Chondrocyte (in vitro differentiated cells): ENCODE measurements around the gene RIPPLY3. TPM values are rescaled to one million over a fixed set of nuclear protein-coding genes. Genes with fewer than 3 reads are reported as not detected.
A peak's percentile ranks its signal among the peaks of the same experiment; 100 is the strongest.

ENCODE experiments used
- DNase-seq: peaks from one replicate; pipeline ENCODE4 v3.0.0; 2021; ENCODE audit warnings: mixed read lengths, low spot score
- H3K27ac Mint-ChIP-seq: one replicate; pipeline ENCODE4 v1.8.0; 2021; ENCODE audit warnings: mild to moderate bottlenecking, moderate library complexity, mixed read lengths; ENCODE audit not compliant: unreplicated experiment
- H3K27me3 Mint-ChIP-seq: 2 replicates; pipeline ENCODE4 v1.8.0; 2021; ENCODE audit warnings: low read depth, mixed read lengths
- H3K36me3 Mint-ChIP-seq: 2 replicates; pipeline ENCODE4 v1.8.0; 2021; ENCODE audit warnings: low read depth, mixed read lengths
- H3K4me1 Mint-ChIP-seq: 2 replicates; pipeline ENCODE4 v1.8.0; 2021; ENCODE audit warnings: low read depth, mild to moderate bottlenecking, mixed read lengths
- H3K4me3 Mint-ChIP-seq: one replicate; pipeline ENCODE4 v1.8.0; 2021; ENCODE audit warnings: mild to moderate bottlenecking, moderate library complexity, mixed read lengths; ENCODE audit not compliant: unreplicated experiment
- H3K9me3 Mint-ChIP-seq: 2 replicates; pipeline ENCODE4 v1.8.0; 2021; ENCODE audit warnings: low read depth, mixed read lengths
- total RNA-seq: library from RNA; stranded (reverse); gene quantifications from 3 replicates; pipeline ENCODE4 v1.2.1, GENCODE V29; 2021
- TF ChIP-seq, protein P1 (sequence below): fragments of 200-600 bp; sonication (generic); IDR thresholded peaks from 2 replicates; pipeline ENCODE4 v1.5.0; 2021; ENCODE audit warnings: antibody characterized with exemption, mild to moderate bottlenecking, moderate library complexity

The RIPPLY3 gene
- total RNA-seq, 1 donor from 2014 or later: 0.37 TPM

GRCh38 chr21:37060296-37060695 is 53.8 kb downstream of the RIPPLY3 start:
- Mint-ChIP-seq H3K36me3 (no peaks in the 10 kb centered on the region), H3K9me3 (no peaks in the 10 kb centered on the region), H3K27ac (peak overlapping the region; percentile 94), H3K27me3 (no peaks in the 10 kb centered on the region), H3K4me3 (no peak overlapping the region), H3K4me1 (peaks cover 27% of the 10 kb centered on the region)
- DNase-seq: no peak
- TF ChIP-seq, protein P1, sequence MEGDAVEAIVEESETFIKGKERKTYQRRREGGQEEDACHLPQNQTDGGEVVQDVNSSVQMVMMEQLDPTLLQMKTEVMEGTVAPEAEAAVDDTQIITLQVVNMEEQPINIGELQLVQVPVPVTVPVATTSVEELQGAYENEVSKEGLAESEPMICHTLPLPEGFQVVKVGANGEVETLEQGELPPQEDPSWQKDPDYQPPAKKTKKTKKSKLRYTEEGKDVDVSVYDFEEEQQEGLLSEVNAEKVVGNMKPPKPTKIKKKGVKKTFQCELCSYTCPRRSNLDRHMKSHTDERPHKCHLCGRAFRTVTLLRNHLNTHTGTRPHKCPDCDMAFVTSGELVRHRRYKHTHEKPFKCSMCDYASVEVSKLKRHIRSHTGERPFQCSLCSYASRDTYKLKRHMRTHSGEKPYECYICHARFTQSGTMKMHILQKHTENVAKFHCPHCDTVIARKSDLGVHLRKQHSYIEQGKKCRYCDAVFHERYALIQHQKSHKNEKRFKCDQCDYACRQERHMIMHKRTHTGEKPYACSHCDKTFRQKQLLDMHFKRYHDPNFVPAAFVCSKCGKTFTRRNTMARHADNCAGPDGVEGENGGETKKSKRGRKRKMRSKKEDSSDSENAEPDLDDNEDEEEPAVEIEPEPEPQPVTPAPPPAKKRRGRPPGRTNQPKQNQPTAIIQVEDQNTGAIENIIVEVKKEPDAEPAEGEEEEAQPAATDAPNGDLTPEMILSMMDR: peak; percentile 38

DNA sequence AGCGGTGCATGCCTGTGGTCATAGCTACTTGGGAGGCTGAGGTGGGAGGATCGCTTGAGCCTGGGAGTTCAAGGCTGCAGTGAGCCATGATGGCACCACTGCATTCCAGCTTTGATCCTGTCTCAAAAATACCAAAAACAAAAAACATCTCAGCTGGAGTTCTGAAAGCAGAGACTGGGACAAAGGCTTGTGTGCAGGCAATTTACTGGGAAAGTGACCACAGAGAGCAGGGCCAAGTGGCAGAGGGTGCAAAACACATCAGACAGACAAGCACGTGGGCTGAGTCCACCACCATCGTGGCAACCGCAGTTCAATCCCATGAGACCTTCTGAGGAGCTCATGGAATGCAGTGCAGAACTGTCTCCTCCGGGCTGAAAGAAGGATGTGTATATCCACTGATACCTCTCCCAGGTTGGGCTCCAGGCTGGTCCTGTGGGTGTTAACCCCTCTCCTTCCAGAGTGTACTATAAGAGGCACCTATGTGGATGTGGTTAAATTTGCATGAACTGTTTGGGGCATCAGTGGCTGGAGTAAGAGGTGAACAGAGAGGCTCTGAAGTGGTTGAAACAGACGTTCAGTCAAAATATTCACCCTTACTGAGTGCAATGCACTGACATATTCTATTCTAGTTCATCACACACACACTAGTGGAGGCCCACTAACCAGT is 55.6 kb downstream of the RIPPLY3 start:
- TF ChIP-seq, protein P1: no peak
- H3K27ac Mint-ChIP-seq: peak overlapping the region; percentile 80
- H3K36me3 Mint-ChIP-seq: no peaks in the 10 kb centered on the region
- no peaks in the 10 kb centered on the region for H3K27me3 Mint-ChIP-seq
- DNase-seq: no peak
- H3K9me3 Mint-ChIP-seq: no peaks in the 10 kb centered on the region
- peaks cover 27% of the 10 kb centered on the region for H3K4me1 Mint-ChIP-seq
- H3K4me3 Mint-ChIP-seq: no peak overlapping the region

DNA sequence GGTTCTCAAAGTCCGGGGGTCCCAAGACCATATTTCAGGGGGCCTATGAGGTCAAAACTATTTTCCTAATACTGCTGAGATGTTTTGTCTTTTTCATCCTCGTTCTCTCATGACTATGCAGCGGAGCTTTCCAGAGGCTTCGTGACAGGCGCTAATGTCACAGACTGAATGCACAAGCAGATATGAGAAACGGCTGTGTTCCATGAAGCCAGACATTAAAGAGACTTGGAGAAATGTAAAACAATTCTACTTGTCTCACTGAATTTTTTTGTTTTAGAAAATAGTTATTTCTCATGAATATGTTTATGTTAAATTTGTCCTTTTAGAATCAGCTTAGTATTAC is 56.1 kb downstream of the RIPPLY3 start:
- no peak overlapping the region for H3K4me3 Mint-ChIP-seq
- no peak for DNase-seq
- TF ChIP-seq, protein P1: no peak
- H3K36me3 Mint-ChIP-seq: no peaks in the 10 kb centered on the region
- no peak overlapping the region for H3K27ac Mint-ChIP-seq
- no peaks in the 10 kb centered on the region for H3K9me3 Mint-ChIP-seq
- H3K4me1 Mint-ChIP-seq: peaks cover 27% of the 10 kb centered on the region
- no peaks in the 10 kb centered on the region for H3K27me3 Mint-ChIP-seq

DNA sequence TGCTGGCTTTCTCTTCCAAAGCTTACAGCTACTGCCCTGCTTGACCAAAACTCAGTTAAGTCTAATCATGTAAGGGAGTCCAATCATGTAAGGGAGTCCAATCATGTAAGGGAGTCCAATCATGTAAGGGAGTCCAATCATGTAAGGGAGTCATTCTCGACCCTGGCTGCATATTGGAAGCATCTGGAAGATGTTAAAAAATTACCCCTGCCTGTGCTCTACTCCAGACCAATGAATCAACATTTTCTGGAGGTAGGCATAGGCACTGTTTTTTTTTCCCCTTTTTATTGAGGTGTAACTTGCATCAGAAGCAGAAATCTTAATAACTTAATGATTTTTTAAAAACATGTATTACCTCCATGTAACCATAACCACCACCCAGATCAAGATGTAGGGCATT is 56.9 kb downstream of the RIPPLY3 start:
- Mint-ChIP-seq H3K9me3 (no peaks in the 10 kb centered on the region), H3K27ac (no peak overlapping the region), H3K27me3 (no peaks in the 10 kb centered on the region), H3K4me1 (peaks cover 27% of the 10 kb centered on the region), H3K36me3 (peaks cover 1% of the 10 kb centered on the region), H3K4me3 (no peak overlapping the region)
- TF ChIP-seq, protein P1: no peak
- no peak for DNase-seq

- TF ChIP-seq, protein P1: no peak
- no peak overlapping the region for H3K4me3 Mint-ChIP-seq
- no peaks in the 10 kb centered on the region for H3K27me3 Mint-ChIP-seq
- no peak overlapping the region for H3K27ac Mint-ChIP-seq
- no peaks in the 10 kb centered on the region for H3K9me3 Mint-ChIP-seq
- peaks cover 5% of the 10 kb centered on the region for H3K36me3 Mint-ChIP-seq
- DNase-seq: no peak
- H3K4me1 Mint-ChIP-seq: peaks cover 25% of the 10 kb centered on the region
These were observed 58.3 kb downstream of the RIPPLY3 start for GRCh38 chr21:37064841-37065240.
